Uterus (tissue), 2 donors: ENCODE data around the gene KCNAB1.

ENCODE experiments used
- CTCF ChIP-seq, 4 experiments: fragments of 200-600 bp in 2 of 4; fragments of 450-650 bp in 2 of 4; sonication (generic) in 2 of 4; IDR thresholded peaks; one replicate each; pipeline ENCODE4 v1.5.1; 2016 to 2019; ENCODE audit warnings: antibody characterized with exemption in 4 of 4, mild to moderate bottlenecking in 2 of 4, moderate library complexity in 1 of 4
- POLR2A ChIP-seq, 2 donors: fragments of 450-650 bp; IDR thresholded peaks; one replicate each; pipeline ENCODE4 v1.6.1; 2016; ENCODE audit warnings: antibody characterized with exemption in 2 of 2, mild to moderate bottlenecking in 1 of 2, moderate library complexity in 1 of 2

GRCh38 chr3:156443079-156443478 is 322.7 kb downstream of the KCNAB1 start:
- TF ChIP-seq POLR2A (IDR thresholded peaks at IDR 0.05), result no peak
- TF ChIP-seq CTCF (IDR thresholded peaks at IDR 0.05), result no peak
